K562 (cell line): ENCODE data around the gene TANK. TPM values are rescaled to one million over a fixed set of nuclear protein-coding genes. Genes with fewer than 3 reads are reported as not detected.
A peak's percentile ranks its signal among the peaks of the same experiment; 100 is the strongest.

Source experiments
- EGR1 ChIP-seq: fragments of 450-650 bp; conservative IDR thresholded peaks from 2 replicates; pipeline ENCODE4 v1.6.1; 2017; ENCODE audit warnings: mild to moderate bottlenecking
- FOSL1 ChIP-seq: fragments of 200-800 bp; sonication (Bioruptor generic); conservative IDR thresholded peaks from 2 replicates; pipeline ENCODE4 v1.6.1; 2016; ENCODE audit warnings: missing genetic modification characterization, missing compliant biosample characterization
- GATAD2B ChIP-seq: fragments of 450-650 bp; IDR thresholded peaks from 2 replicates; pipeline ENCODE4 v1.6.1; 2017; ENCODE audit warnings: mild to moderate bottlenecking, borderline replicate concordance
- HDAC6 ChIP-seq: IDR thresholded peaks from 2 replicates; pipeline ENCODE4 v1.6.1; 2012; ENCODE audit warnings: low read depth, mild to moderate bottlenecking, control low read depth, inconsistent platforms, low read length, moderate library complexity
- ID3 ChIP-seq, 2 experiments: fragments of 250-450 bp in 1 of 2; fragments of 450-650 bp in 1 of 2; sonication (Bioruptor Pico) in 1 of 2; IDR thresholded peaks; 2 replicates each; pipeline versions ENCODE4 v1.6.1 to v1.8.0; 2016 to 2021; ENCODE audit warnings: mild to moderate bottlenecking in 2 of 2, moderate library complexity in 2 of 2, missing compliant biosample characterization in 1 of 2, missing genetic modification characterization in 1 of 2
- MLX ChIP-seq, 2 experiments: fragments of 450-650 bp in 1 of 2; sonication (generic) in 1 of 2; formaldehyde crosslinking; conservative IDR thresholded peaks; 2 replicates each; pipeline versions ENCODE4 v1.4.0 to v1.8.1; 2020 to 2022; ENCODE audit warnings: mild to moderate bottlenecking in 1 of 2, missing genetic modification reagents in 1 of 2
- MTA2 ChIP-seq: fragments of 450-650 bp; IDR thresholded peaks from 2 replicates; pipeline ENCODE4 v1.6.1; 2016; ENCODE audit warnings: low read depth
- NELFE ChIP-seq: IDR thresholded peaks from 2 replicates; pipeline ENCODE4 v1.6.1; 2011; ENCODE audit warnings: mild to moderate bottlenecking; ENCODE audit not compliant: insufficient read depth, insufficient read length
- NEUROD1 ChIP-seq: fragments of 150-350 bp; IDR thresholded peaks from 2 replicates; pipeline ENCODE4 v1.6.1; 2014; ENCODE audit warnings: borderline replicate concordance, low read length, low read depth; ENCODE audit not compliant: partially characterized antibody
- NFE2L1 ChIP-seq: fragments of 450-650 bp; IDR thresholded peaks from 2 replicates; pipeline ENCODE4 v1.6.1; 2016; ENCODE audit warnings: missing genetic modification characterization, low read depth, mild to moderate bottlenecking, missing compliant biosample characterization, moderate library complexity, borderline replicate concordance
- SMARCC2 ChIP-seq: fragments of 450-650 bp; IDR thresholded peaks from 2 replicates; pipeline ENCODE4 v1.6.1; 2017; ENCODE audit warnings: antibody characterized with exemption, moderate library complexity, mild to moderate bottlenecking, low read depth
- TFAM ChIP-seq: fragments of 250-450 bp; sonication (Bioruptor Pico); conservative IDR thresholded peaks from 2 replicates; pipeline ENCODE4 v1.5.0; 2021; ENCODE audit warnings: mild to moderate bottlenecking, moderate library complexity
- TOE1 ChIP-seq, 2 experiments: fragments of 450-650 bp in 1 of 2; sonication (generic) in 1 of 2; formaldehyde crosslinking in 1 of 2; IDR thresholded peaks; 2 replicates each; pipeline versions ENCODE4 v1.7.1 to v1.8.0; 2016 to 2022; ENCODE audit warnings: borderline replicate concordance in 2 of 2, mild to moderate bottlenecking in 2 of 2, antibody characterized with exemption in 1 of 2, inconsistent platforms in 1 of 2, low read depth in 1 of 2, missing genetic modification reagents in 1 of 2, moderate library complexity in 1 of 2
- ZNF184 ChIP-seq: sonication (generic); formaldehyde crosslinking; IDR thresholded peaks from 2 replicates; pipeline ENCODE4 v1.5.0; 2020; ENCODE audit warnings: missing genetic modification reagents
- ZNF23 ChIP-seq: fragments of 250-450 bp; sonication (Bioruptor Pico); IDR thresholded peaks from 2 replicates; pipeline ENCODE4 v1.4.0; 2020; ENCODE audit warnings: mild to moderate bottlenecking
- ZNF407 ChIP-seq: fragments of 450-650 bp; IDR thresholded peaks from 2 replicates; pipeline ENCODE4 v1.6.1; 2016; ENCODE audit warnings: low read depth
- ZNF408 ChIP-seq: fragments of 250-450 bp; sonication (Bioruptor Pico); IDR thresholded peaks from 2 replicates; pipeline ENCODE4 v1.4.0; 2020; ENCODE audit warnings: low read depth, mild to moderate bottlenecking, moderate library complexity
- ZNF766 ChIP-seq: fragments of 200-800 bp; sonication (Bioruptor generic); conservative IDR thresholded peaks from 2 replicates; pipeline ENCODE4 v1.6.1; 2016; ENCODE audit warnings: missing genetic modification characterization, missing compliant biosample characterization
- polyA plus RNA-seq, 8 experiments: library from polyadenylated mRNA; depleted of rRNA in 4 of 8; stranded (reverse) in 5 of 8; unstranded in 3 of 8; fragments of >200 nt; fragmentation: Nextera tagmentation in 2 of 8; fragmentation: Illumina TruSeq in 1 of 8; extraction: Ambion mirVana in 2 of 8; extraction: Trizol in 1 of 8; gene quantifications; 2 replicates each; pipeline versions ENCODE4 v1.2.1 to v1.2.3, GENCODE V29; 2011 to 2014; ENCODE audit warnings: inconsistent platforms in 1 of 8, missing spikeins in 1 of 8
- total RNA-seq, 7 experiments: library from RNA; depleted of rRNA in 6 of 7; stranded (reverse); fragments of >200 nt in 6 of 7; fragmentation: Illumina TruSeq in 2 of 7; extraction: Trizol in 2 of 7; gene quantifications; 2 replicates each; pipeline versions ENCODE4 v1.2.1 to v1.2.3, GENCODE V29; 2011 to 2021; ENCODE audit warnings: low replicate concordance in 1 of 7

TANK gene
- total and polyA plus RNA-seq, 9 of the 15 experiments (the other 6 are each of a cell fraction or from before 2014, with no cell fraction given) = 43.0 to 91.5 (median 54.4) TPM

- peak; percentile 14; the same call in 1 of the 2 replicates for TF ChIP-seq TOE1 (IDR thresholded peaks at IDR 0.05; ENCODE audit: borderline replicate concordance)
- TF ChIP-seq TOE1 (CRISPR knock-in tag; IDR thresholded peaks at IDR 0.05; ENCODE audit: borderline replicate concordance, low read depth) = no peak
- TF ChIP-seq EGR1 = peak; percentile 47; the same call in 1 of the 2 replicates
- TF ChIP-seq NEUROD1 = peak; percentile 89
- TF ChIP-seq NELFE = no peak
- no peak for TF ChIP-seq ID3 (CRISPR knock-in tag; IDR thresholded peaks at IDR 0.05)
- peak; percentile 78; the same call in 1 of the 2 replicates for TF ChIP-seq ID3 (tag; IDR thresholded peaks at IDR 0.05)
- TF ChIP-seq ZNF23 (CRISPR knock-in tag) = no peak
- TF ChIP-seq ZNF184 (CRISPR knock-in tag) = no peak
- peak; percentile 75; the same call in 1 of the 2 replicates for TF ChIP-seq GATAD2B
- TF ChIP-seq MTA2 = peak; percentile 97
- no peak for TF ChIP-seq ZNF408 (CRISPR knock-in tag)
- no peak for TF ChIP-seq HDAC6
- peak; percentile 99 for TF ChIP-seq SMARCC2
- no peak for TF ChIP-seq TFAM (CRISPR knock-in tag)
- TF ChIP-seq ZNF766 = peak; percentile 91
- no peak for TF ChIP-seq MLX (CRISPR knock-in tag; conservative IDR thresholded peaks at IDR 0.05)
- no peak for TF ChIP-seq ZNF407
- no peak for TF ChIP-seq NFE2L1 (tag)
- peak; percentile 87 for TF ChIP-seq FOSL1 (tag)
Observed at GRCh38 chr2:161172901-161173540, 12.8 kb downstream of the TANK start (continued).
